HG03457 (cell line): ENCODE data around the gene FAHD1.
"Not testable (repeated sequence)": the region's sequence is repeated elsewhere in the genome, so short reads cannot be mapped to it uniquely, and the experiment has no call there.

Experiments used
- ATAC-seq: cut with Tn5 transposase; IDR thresholded peaks from one replicate; pipeline ENCODE4 v1.9.1; 2021; ENCODE audit warnings: moderate number of reproducible peaks; ENCODE audit not compliant: unreplicated experiment

Gene FAHD1

DNA sequence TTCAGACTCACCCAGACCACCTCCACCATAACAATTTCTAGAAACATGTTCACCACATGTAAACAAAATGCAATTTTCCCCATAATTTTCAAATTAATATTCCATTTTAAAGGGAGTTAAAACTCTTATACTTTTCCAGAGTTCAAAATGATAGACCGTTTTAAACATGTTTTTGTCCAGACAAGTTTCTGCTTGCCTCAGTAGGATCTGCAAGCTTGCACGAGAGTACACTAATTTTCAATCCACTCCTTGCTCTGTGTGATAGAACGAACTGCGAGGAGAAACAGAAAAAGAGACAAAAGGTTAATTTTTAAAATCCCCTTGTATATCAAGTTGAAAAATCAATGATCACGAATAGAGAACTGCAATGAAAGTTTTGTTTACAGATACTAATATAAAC lies 7.1 kb downstream of the FAHD1 start:
- ATAC-seq: no peak

- no peak for ATAC-seq
These were observed 12.5 kb downstream of the FAHD1 start for GRCh38 chr16:1839554-1839953.

GRCh38 chr16:1845985-1846384 lies 19.0 kb downstream of the FAHD1 start:
- ATAC-seq: no peak

GRCh38 chr16:1846416-1846815 lies 19.4 kb downstream of the FAHD1 start:
- ATAC-seq: no peak

GRCh38 chr16:1850981-1851380 lies 24.0 kb downstream of the FAHD1 start:
- no peak for ATAC-seq

GRCh38 chr16:1851793-1852192 lies 24.8 kb downstream of the FAHD1 start:
- ATAC-seq: no peak

- no peak for ATAC-seq
These were observed 30.6 kb downstream of the FAHD1 start for GRCh38 chr16:1857433-1858097.

DNA sequence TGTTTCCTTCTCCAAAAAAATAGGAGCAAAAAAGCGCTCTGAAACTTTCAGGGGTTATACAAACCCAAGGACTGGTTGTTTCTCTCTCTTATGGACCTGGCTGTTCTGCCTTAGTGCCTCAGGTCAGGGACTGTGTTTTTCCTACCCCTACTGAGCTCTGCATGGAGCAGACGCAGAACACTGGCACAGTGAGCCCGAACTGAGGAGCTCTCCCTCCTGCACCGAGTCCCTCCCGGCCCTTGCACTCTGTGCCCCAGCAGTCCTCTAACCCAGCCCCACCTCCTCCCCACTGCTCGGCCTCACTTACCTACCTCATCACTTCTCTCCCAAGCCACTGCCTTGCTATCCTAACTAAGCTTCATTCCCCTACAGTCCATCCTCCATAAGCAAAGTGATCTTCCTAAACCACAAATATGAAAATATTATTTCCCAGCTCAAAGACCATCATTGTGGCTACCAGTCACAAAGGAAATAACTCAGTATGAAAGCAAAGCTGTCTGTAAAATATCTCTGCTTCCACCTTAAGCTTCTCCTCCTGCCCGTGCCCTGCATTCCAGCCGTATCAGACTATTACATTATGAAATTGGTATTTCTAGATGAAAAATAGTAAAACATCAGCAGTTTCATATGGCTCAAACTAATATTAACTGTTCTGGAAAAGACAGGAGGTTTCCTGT lies 31.3 kb downstream of the FAHD1 start:
- ATAC-seq: no peak

DNA sequence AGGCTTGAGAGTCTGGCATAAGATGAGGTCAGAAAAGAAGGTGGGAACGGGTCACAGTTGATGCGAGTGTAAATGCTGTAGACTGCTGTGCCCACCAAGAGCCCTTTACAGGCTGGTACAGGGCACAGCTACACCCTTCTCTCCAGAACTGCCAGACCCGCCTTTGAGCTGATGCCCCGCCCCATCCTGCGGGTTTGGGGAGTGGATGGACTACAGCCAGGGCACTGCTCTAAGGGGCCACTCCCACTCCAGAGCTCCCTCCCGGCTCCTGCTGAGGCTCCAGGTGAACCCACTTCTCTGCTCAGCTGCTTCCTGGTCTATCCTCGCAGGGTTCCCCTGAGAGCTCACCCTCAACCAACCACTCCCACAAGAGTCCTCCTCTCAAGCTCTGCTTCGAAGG lies 32.6 kb downstream of the FAHD1 start:
- ATAC-seq: no peak

- no peak for ATAC-seq
These were observed 34.7 kb downstream of the FAHD1 start for GRCh38 chr16:1861730-1862129.

DNA sequence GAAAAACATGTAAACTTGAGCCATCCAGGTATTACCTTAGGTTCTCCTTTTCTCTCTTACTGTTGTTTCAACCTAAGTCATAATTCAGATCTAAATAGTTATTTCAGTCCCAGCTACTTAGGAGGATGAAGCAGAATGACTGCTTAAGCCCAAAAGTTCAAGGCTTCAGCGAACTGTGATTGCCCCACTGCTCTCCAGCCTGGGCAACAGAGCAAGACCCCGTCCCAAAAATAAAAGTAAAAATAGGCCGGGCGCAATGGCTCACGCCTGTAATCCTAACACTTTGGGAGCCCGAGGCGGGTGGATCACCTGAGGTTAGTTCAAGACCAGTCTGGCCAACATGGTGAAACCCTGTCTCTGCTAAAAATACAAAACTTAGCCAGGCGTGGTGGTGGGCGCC lies 35.4 kb downstream of the FAHD1 start:
- ATAC-seq: no peak

DNA sequence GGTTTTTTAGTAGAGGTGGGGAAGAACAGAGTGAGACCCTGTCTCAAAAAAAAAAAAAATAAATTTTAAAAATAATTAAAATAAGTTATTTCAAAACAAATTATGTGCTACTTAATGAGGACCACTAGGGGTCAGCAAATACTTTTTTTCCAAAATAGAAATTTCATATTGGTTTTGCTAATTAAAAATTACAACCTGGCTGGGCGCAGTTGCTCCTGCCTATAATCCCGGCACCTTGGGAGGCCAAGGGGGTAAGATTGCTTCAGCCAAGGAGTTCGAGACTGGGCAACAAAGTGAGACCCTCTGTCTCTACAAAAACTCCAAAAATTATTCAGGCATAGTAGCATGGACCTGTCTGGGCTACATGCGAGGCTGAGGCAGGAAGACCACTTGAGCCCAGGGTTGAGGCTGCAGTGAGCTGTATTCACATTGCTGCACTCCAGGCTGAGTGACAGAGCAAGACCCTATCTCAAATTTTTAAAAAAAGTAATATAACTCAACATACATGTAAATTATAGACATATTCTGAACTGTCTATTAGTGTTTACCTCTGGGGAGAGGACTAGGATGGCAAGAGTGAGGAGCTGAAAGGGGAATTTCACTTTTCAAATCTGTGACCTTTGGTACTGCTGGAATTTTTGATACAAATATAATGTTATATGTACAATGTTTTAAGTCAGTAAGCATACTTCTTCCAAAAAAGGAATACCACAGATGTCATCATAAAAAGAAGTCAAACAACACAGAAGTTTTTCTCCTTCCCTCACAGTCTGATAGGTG lies 36.9 kb downstream of the FAHD1 start:
- no peak for ATAC-seq

DNA sequence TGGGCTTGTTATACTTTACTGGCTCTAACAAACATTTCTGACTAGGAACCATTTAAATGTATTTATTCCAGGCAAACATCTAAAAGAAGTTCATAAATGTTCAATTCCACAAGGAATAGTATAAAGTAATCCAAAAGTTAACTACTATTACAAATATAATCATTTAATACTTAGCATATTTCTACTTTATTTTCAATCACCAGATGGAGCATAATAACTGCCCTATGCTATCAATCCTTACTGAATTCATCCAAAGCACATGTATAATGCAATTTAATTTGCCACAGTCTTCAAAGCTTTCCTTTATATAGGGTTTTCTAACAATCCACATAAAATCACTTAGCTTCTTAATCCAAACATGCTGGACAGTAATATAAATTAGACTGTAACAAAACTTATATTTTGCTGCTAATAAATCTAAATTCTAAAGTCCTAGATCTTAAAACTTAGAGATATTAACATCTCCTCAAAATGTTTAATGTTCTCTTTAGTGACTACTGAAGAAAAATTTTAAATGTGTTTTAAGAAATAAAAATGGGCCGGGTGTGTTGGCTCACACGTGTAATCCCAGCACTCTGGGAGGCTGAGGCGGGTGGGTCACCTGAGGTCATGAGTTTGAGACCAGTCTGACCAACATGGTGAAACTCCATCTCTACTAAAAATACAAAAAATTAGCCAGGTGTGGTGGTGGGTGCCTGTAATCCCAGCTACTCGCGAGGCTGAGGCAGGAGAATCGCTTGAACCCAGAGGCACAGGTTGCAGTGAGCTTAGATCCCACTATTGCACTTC lies 39.1 kb downstream of the FAHD1 start:
- ATAC-seq: no peak

DNA sequence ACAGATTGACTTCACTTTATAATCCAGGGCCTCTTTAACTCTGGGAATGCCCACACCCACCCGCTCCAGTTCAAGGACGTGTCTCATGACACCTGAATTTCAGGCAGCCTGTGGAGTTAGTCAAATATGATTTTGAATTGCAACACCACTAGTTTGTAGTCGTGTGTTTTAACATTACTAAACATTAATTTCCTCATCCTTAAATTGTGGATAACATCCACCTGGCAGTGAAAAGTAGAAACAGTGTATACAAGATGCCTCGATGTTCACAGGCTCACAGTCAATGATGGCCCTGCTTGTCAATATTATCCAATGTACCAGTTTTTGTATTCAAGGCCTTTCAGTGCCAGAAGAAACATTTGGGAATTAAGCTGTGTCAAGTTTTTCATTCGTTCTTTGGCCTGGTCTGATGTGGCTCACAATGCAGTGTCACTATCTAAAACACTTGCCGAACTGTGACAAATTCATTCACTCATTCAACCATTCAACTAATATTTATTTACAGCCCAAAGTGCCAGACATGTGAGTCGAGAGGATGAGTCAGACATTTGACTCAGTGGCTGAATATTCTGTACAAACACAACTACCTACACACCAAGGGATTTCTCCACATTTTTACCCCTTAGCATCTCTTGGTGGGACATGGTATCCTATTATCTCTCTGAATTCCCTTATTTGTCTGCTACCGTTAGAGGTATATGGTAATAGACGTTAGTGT lies 43.5 kb downstream of the FAHD1 start:
- ATAC-seq: no peak

GRCh38 chr16:1871974-1872635 lies 45.1 kb downstream of the FAHD1 start, which contains the start of gene MEIOB:
Gene MEIOB (minus strand): TSS chr16:1872164. CDS start chr16:1868175, 3,989 bp downstream.
- ATAC-seq: no peak

DNA sequence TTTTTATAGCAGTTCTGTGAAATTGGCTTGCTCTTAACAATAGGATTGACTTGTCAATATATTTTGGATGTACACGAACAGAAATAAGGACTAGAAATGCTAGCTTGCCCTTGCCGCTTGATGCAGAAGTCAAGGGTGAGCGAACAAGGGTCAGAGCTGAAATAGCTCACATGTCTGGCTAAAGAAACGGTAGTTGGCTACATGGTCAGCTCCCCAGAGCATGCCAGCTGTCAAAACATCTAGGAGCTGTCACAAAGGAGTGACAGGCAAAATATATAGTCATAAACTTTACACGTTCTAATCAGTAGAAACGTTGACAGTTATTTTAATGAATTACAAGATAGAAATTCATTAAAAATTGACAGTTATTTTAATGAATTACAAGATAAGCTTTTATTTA lies 47.8 kb downstream of the FAHD1 start:
- ATAC-seq: no peak

- not testable (repeated sequence) for ATAC-seq
These were observed 49.1 kb downstream of the FAHD1 start for GRCh38 chr16:1876066-1876465.

DNA sequence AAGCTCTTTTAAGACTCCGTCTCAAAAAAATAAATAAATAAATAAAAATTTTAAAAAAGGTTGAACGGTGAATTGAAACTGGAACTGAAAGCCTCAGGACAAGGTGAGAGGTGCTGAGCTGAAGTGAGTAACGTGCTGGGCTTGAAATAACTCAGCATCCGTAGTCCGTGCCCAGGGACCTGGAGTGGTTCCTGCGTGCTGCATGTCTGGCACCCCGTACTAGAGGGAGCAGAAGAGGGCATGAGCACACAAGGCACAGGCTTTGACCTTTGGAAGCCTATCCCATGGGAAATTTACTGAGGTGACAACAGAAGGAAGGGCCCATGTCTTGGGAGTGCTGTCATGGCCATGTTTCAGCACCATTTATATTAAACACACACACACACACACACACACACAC lies 49.5 kb downstream of the FAHD1 start:
- ATAC-seq: no peak

GRCh38 chr16:1877089-1877488 lies 50.1 kb downstream of the FAHD1 start:
- ATAC-seq: no peak

- ATAC-seq: no peak
These were observed 50.8 kb downstream of the FAHD1 start for GRCh38 chr16:1877804-1878203.
